Neural cell (in vitro differentiated cells): ENCODE measurements around the gene PRKCSH. TPM values are rescaled to one million over a fixed set of nuclear protein-coding genes. Genes with fewer than 3 reads are reported as not detected.
"Not testable (repeated sequence)": the region's sequence is repeated elsewhere in the genome, so short reads cannot be mapped to it uniquely, and the experiment has no call there.

Source experiments
- H2AFZ ChIP-seq: fragments of 200-600, 300-800 bp; sonication (generic), shearing (Covaris generic); 2 replicates; pipeline ENCODE4 v1.6.0; 2014; ENCODE audit warnings: low read depth, mild to moderate bottlenecking, antibody characterized with exemption, low read length, moderate library complexity
- H3F3A ChIP-seq: fragments of 200-600 bp; shearing (Covaris generic); 2 replicates; pipeline ENCODE4 v1.6.1; 2016; ENCODE audit warnings: mild to moderate bottlenecking, moderate library complexity, mixed read lengths, antibody characterized with exemption, low read length; ENCODE audit not compliant: insufficient read depth, poor library complexity, severe bottlenecking
- H3K27ac ChIP-seq: fragments of 200-600, 300-800 bp; sonication (generic), shearing (Covaris generic); 2 replicates; pipeline ENCODE4 v1.5.1; 2014; ENCODE audit warnings: mild to moderate bottlenecking, low read length, moderate library complexity
- H3K27me3 ChIP-seq: fragments of 300-800, 200-600 bp; sonication (generic), shearing (Covaris generic); 2 replicates; pipeline ENCODE4 v1.6.0; 2014; ENCODE audit warnings: mild to moderate bottlenecking, low read depth, low read length, moderate library complexity; ENCODE audit not compliant: insufficient read depth
- H3K36me3 ChIP-seq: fragments of 300-800, 200-600 bp; sonication (generic), shearing (Covaris generic); 2 replicates; pipeline ENCODE4 v1.5.1; 2014; ENCODE audit warnings: mild to moderate bottlenecking, antibody characterized with exemption, low read length, moderate library complexity; ENCODE audit not compliant: insufficient read depth
- H3K4me2 ChIP-seq: fragments of 300-800, 200-600 bp; sonication (generic), shearing (Covaris generic); 2 replicates; pipeline ENCODE4 v1.6.0; 2014; ENCODE audit warnings: mild to moderate bottlenecking, low read length
- H3K4me3 ChIP-seq: fragments of 300-800, 200-600 bp; sonication (generic), shearing (Covaris generic); 2 replicates; pipeline ENCODE4 v1.5.1; 2014; ENCODE audit warnings: mild to moderate bottlenecking, low read length, moderate library complexity
- H3K79me2 ChIP-seq: fragments of 200-600 bp; shearing (Covaris generic); replicated peaks from 2 replicates; pipeline ENCODE4 v1.6.0; 2014; ENCODE audit warnings: mild to moderate bottlenecking, low read length, moderate library complexity; ENCODE audit not compliant: insufficient read depth
- H3K9ac ChIP-seq: fragments of 300-800, 200-600 bp; sonication (generic), shearing (Covaris generic); 2 replicates; pipeline ENCODE4 v1.6.1; 2016; ENCODE audit warnings: mild to moderate bottlenecking, low read length, mixed read lengths
- H3K9me2 ChIP-seq: fragments of 200-600 bp; shearing (Covaris generic); 2 replicates; pipeline ENCODE4 v1.6.1; 2016; ENCODE audit warnings: mild to moderate bottlenecking, low read length, mixed read lengths; ENCODE audit not compliant: insufficient read depth
- H3K9me3 ChIP-seq: fragments of 200-600, 300-800 bp; sonication (generic), shearing (Covaris generic); 2 replicates; pipeline ENCODE4 v1.6.1; 2016; ENCODE audit warnings: mild to moderate bottlenecking, mixed run types, low read length, moderate library complexity, mixed read lengths
- H4K20me1 ChIP-seq: fragments of 200-600 bp; shearing (Covaris generic); 2 replicates; pipeline ENCODE4 v1.6.1; 2016; ENCODE audit warnings: mild to moderate bottlenecking, mixed run types; ENCODE audit not compliant: insufficient read depth
- EP300 ChIP-seq: fragments of 450-650 bp; conservative IDR thresholded peaks from 2 replicates; pipeline ENCODE4 v1.6.1; 2014; ENCODE audit warnings: antibody characterized with exemption, mild to moderate bottlenecking, moderate library complexity; ENCODE audit not compliant: poor library complexity, severe bottlenecking
- EZH2 ChIP-seq: fragments of 200-600, 300-800 bp; shearing (Covaris generic), sonication (generic); IDR thresholded peaks from 2 replicates; pipeline ENCODE4 v1.6.1; 2014; ENCODE audit warnings: antibody characterized with exemption, low read length, borderline replicate concordance, mild to moderate bottlenecking; ENCODE audit not compliant: insufficient read depth, poor library complexity, severe bottlenecking
- MXI1 ChIP-seq: fragments of 450-650 bp; conservative IDR thresholded peaks from 2 replicates; pipeline ENCODE4 v1.6.1; 2014; ENCODE audit warnings: antibody characterized with exemption, mild to moderate bottlenecking; ENCODE audit not compliant: poor library complexity, severe bottlenecking
- POLR2AphosphoS5 ChIP-seq: IDR thresholded peaks from 2 replicates; pipeline ENCODE4 v1.6.1; 2012
- RAD21 ChIP-seq: fragments of 450-650 bp; conservative IDR thresholded peaks from 2 replicates; pipeline ENCODE4 v1.6.1; 2014; ENCODE audit warnings: antibody characterized with exemption, mild to moderate bottlenecking, moderate library complexity
- REST ChIP-seq: IDR thresholded peaks from 2 replicates; pipeline ENCODE4 v1.6.1; 2012; ENCODE audit warnings: borderline replicate concordance
- SMC3 ChIP-seq: fragments of 450-650 bp; conservative IDR thresholded peaks from 2 replicates; pipeline ENCODE4 v1.6.1; 2014; ENCODE audit warnings: antibody characterized with exemption, mild to moderate bottlenecking, moderate library complexity; ENCODE audit not compliant: poor library complexity
- TAF1 ChIP-seq: IDR thresholded peaks from 2 replicates; pipeline ENCODE4 v1.6.1; 2012; ENCODE audit warnings: low read depth
- polyA plus RNA-seq: library from polyadenylated mRNA; depleted of rRNA; stranded (reverse); fragments of >200 nt; gene quantifications from 2 replicates; pipeline ENCODE4 v1.2.3, GENCODE V29; 2014
- TF ChIP-seq, protein P1 (sequence below): fragments of 450-650 bp; IDR thresholded peaks from 2 replicates; pipeline ENCODE4 v1.5.1; 2014; ENCODE audit warnings: antibody characterized with exemption, mild to moderate bottlenecking, moderate library complexity; ENCODE audit not compliant: poor library complexity, severe bottlenecking

The PRKCSH gene
- polyA plus RNA-seq, 1 donor from 2014 or later = 29.6 TPM

DNA sequence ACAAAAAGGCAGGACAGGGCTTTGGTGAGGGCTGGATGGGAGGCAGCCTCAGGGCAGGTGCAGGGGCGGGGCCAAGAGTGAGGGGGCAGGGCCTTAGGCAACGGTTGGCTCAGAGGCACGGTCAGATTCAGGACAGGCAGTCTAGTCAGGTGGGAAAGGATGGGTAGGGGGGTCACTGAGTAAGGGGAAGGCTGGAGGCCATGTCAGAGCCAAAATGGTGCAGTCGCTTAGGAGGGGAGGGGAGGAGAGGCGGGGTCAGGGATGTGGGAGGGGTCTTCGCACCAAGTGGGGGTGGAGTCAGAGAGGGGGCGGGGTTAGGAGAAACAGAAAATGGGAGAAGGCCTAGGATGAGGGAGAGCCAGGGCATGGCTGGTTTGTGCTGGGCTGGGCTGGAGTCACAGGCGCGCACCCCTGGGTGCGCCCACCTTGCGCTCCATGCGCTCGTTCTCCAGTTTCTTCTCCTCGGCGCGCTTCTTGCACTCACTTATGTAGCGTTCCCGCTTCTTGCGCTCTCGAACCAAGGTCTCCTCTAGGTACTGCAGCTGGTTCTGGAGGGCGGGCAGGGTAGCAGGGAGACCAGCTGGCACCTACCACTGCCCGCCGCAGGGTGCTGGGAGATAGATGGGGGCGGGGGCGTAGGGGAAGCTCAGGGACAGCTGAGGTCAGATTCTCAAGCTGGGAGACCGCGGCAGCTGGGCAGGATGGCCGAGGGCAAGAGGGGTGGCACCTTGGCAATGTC, 9.5 kb upstream of the PRKCSH start:
- peaks cover 31% of the 10 kb centered on the region for H3K27me3 ChIP-seq
- H3K4me3 ChIP-seq = no peak overlapping the region
- H3K27ac ChIP-seq = no peak overlapping the region
- no peak overlapping the region for H3K9ac ChIP-seq
- no peaks in the 10 kb centered on the region for H4K20me1 ChIP-seq
- no peaks in the 10 kb centered on the region for H3F3A ChIP-seq
- H3K4me2 ChIP-seq = no peak overlapping the region
- H3K79me2 ChIP-seq = no peaks in the 10 kb centered on the region
- H3K9me2 ChIP-seq = no peaks in the 10 kb centered on the region
- peaks cover 11% of the 10 kb centered on the region for H3K9me3 ChIP-seq
- no peaks in the 10 kb centered on the region for H3K36me3 ChIP-seq
- TF ChIP-seq, protein P1, sequence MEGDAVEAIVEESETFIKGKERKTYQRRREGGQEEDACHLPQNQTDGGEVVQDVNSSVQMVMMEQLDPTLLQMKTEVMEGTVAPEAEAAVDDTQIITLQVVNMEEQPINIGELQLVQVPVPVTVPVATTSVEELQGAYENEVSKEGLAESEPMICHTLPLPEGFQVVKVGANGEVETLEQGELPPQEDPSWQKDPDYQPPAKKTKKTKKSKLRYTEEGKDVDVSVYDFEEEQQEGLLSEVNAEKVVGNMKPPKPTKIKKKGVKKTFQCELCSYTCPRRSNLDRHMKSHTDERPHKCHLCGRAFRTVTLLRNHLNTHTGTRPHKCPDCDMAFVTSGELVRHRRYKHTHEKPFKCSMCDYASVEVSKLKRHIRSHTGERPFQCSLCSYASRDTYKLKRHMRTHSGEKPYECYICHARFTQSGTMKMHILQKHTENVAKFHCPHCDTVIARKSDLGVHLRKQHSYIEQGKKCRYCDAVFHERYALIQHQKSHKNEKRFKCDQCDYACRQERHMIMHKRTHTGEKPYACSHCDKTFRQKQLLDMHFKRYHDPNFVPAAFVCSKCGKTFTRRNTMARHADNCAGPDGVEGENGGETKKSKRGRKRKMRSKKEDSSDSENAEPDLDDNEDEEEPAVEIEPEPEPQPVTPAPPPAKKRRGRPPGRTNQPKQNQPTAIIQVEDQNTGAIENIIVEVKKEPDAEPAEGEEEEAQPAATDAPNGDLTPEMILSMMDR = no peak
- TF ChIP-seq EZH2 (no peak), SMC3 (no peak), TAF1 (no peak), MXI1 (no peak), POLR2AphosphoS5 (no peak), REST (no peak), RAD21 (no peak), EP300 (no peak)
- H2AFZ ChIP-seq = no peak overlapping the region

GRCh38 chr19:11426656-11427055, 8.8 kb upstream of the PRKCSH start:
- H3K27me3 ChIP-seq = peaks cover 24% of the 10 kb centered on the region
- H3K4me3 ChIP-seq = no peak overlapping the region
- TF ChIP-seq, protein P1 = no peak
- no peaks in the 10 kb centered on the region for H3K79me2 ChIP-seq
- no peaks in the 10 kb centered on the region for H3K36me3 ChIP-seq
- no peaks in the 10 kb centered on the region for H3F3A ChIP-seq
- no peaks in the 10 kb centered on the region for H4K20me1 ChIP-seq
- H3K9me3 ChIP-seq = peaks cover 11% of the 10 kb centered on the region
- H3K4me2 ChIP-seq = no peak overlapping the region
- no peak overlapping the region for H2AFZ ChIP-seq
- no peak overlapping the region for H3K9ac ChIP-seq
- no peak overlapping the region for H3K27ac ChIP-seq
- no peaks in the 10 kb centered on the region for H3K9me2 ChIP-seq

- H3K9ac ChIP-seq, H2AFZ ChIP-seq, H4K20me1 ChIP-seq, H3F3A ChIP-seq, H3K27ac ChIP-seq, H3K9me3 ChIP-seq, H3K4me3 ChIP-seq, H3K4me2 ChIP-seq, H3K9me2 ChIP-seq, H3K36me3 ChIP-seq, H3K27me3 ChIP-seq: not testable (repeated sequence)
- peaks cover 15% of the 10 kb centered on the region for H3K79me2 ChIP-seq
Measured at GRCh38 chr19:11433526-11433925, 1.9 kb upstream of the PRKCSH start.
